ENCODE measurements around the gene SFPQ.

The SFPQ gene

DNA sequence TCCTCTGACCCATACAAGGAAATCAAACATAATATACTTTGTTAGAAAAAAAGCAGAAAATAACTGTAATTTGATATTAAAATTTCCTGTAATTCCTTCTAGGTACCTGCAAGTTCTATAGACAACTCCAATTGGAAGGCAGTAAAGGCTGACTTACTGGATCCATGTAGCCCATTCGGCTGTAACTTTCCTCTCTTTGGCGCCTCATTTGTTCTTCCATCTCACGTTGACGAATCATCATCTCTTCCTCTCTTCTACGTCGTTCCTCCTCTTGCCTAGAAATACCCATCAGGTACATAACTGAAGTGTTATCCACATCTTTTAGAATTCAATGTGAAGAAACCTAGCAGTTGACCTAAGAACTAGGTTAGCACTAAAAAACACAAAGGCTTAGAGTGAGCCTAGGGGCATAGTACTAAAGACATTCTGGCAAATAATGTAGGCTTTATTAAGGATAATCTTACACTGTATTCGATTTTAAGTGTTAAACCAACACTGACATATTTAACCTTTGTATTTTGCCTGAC is 5.1 kb downstream of the SFPQ start:
- Histone ChIP-seq H3K27me3 (ENCODE audit: insufficient read depth, poor library complexity, severe bottlenecking) (no peaks in the 10 kb centered on the region), H3K36me3 (ENCODE audit: low read depth) (peaks cover 90% of the 10 kb centered on the region), H3K4me3 (ENCODE audit: severe bottlenecking) (no peak overlapping the region), H3K4me1 (ENCODE audit: insufficient read depth, poor library complexity, severe bottlenecking) (peaks cover 13% of the 10 kb centered on the region), H3K27ac (ENCODE audit: poor library complexity, severe bottlenecking) (no peak overlapping the region), H3K9me3 (ENCODE audit: severe bottlenecking) (no peaks in the 10 kb centered on the region)
- TF ChIP-seq, protein P1, sequence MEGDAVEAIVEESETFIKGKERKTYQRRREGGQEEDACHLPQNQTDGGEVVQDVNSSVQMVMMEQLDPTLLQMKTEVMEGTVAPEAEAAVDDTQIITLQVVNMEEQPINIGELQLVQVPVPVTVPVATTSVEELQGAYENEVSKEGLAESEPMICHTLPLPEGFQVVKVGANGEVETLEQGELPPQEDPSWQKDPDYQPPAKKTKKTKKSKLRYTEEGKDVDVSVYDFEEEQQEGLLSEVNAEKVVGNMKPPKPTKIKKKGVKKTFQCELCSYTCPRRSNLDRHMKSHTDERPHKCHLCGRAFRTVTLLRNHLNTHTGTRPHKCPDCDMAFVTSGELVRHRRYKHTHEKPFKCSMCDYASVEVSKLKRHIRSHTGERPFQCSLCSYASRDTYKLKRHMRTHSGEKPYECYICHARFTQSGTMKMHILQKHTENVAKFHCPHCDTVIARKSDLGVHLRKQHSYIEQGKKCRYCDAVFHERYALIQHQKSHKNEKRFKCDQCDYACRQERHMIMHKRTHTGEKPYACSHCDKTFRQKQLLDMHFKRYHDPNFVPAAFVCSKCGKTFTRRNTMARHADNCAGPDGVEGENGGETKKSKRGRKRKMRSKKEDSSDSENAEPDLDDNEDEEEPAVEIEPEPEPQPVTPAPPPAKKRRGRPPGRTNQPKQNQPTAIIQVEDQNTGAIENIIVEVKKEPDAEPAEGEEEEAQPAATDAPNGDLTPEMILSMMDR (IDR thresholded peaks at IDR 0.05; ENCODE audit: poor library complexity, severe bottlenecking) = no peak
- DNase-seq (ENCODE audit: low spot score) (no peak), ATAC-seq (ENCODE audit: low read depth) (no peak)

DNA sequence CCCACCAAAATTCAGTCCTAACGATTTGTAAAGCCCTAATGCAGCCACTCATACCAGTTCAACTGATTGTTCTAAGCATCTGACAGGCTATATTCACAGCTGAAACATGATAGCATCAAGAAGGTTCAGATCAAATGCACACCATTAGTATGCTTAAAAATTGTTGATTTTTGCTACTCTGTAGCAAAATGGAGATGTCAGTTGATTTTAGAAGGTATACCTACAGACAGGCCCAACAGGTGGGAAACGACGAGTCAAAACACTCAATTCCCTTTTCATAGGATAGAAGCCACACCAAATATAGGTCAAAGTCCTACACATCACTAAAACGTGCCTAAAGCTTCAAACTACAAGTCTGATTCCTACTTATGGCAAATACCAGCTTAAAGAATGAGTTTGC is 6.7 kb downstream of the SFPQ start:
- H3K36me3 ChIP-seq (ENCODE audit: low read depth) = peaks cover 100% of the 10 kb centered on the region
- no peak overlapping the region for H3K27ac ChIP-seq (ENCODE audit: poor library complexity, severe bottlenecking)
- H3K4me1 ChIP-seq (ENCODE audit: insufficient read depth, poor library complexity, severe bottlenecking) = peaks cover 13% of the 10 kb centered on the region
- DNase-seq (ENCODE audit: low spot score) (no peak), ATAC-seq (ENCODE audit: low read depth) (no peak)
- H3K9me3 ChIP-seq (ENCODE audit: severe bottlenecking) = no peaks in the 10 kb centered on the region
- H3K4me3 ChIP-seq (ENCODE audit: severe bottlenecking) = no peak overlapping the region
- no peaks in the 10 kb centered on the region for H3K27me3 ChIP-seq (ENCODE audit: insufficient read depth, poor library complexity, severe bottlenecking)
- TF ChIP-seq, protein P1 (IDR thresholded peaks at IDR 0.05; ENCODE audit: poor library complexity, severe bottlenecking) = no peak

GRCh38 chr1:35185200-35185599 is 7.7 kb downstream of the SFPQ start:
- H3K4me3 ChIP-seq (ENCODE audit: severe bottlenecking) = no peak overlapping the region
- H3K4me1 ChIP-seq (ENCODE audit: insufficient read depth, poor library complexity, severe bottlenecking) = peaks cover 7% of the 10 kb centered on the region
- no peaks in the 10 kb centered on the region for H3K9me3 ChIP-seq (ENCODE audit: severe bottlenecking)
- peaks cover 100% of the 10 kb centered on the region for H3K36me3 ChIP-seq (ENCODE audit: low read depth)
- no peak overlapping the region for H3K27ac ChIP-seq (ENCODE audit: poor library complexity, severe bottlenecking)
- DNase-seq (ENCODE audit: low spot score) = no peak
- H3K27me3 ChIP-seq (ENCODE audit: insufficient read depth, poor library complexity, severe bottlenecking) = no peaks in the 10 kb centered on the region
- TF ChIP-seq, protein P1 (IDR thresholded peaks at IDR 0.05; ENCODE audit: poor library complexity, severe bottlenecking) = no peak
- ATAC-seq (ENCODE audit: low read depth) = no peak

GRCh38 chr1:35184495-35185199 is 8.3 kb downstream of the SFPQ start:
- H3K27ac ChIP-seq (ENCODE audit: poor library complexity, severe bottlenecking) = no peak overlapping the region
- no peaks in the 10 kb centered on the region for H3K9me3 ChIP-seq (ENCODE audit: severe bottlenecking)
- TF ChIP-seq, protein P1 (IDR thresholded peaks at IDR 0.05; ENCODE audit: poor library complexity, severe bottlenecking) = no peak
- no peaks in the 10 kb centered on the region for H3K27me3 ChIP-seq (ENCODE audit: insufficient read depth, poor library complexity, severe bottlenecking)
- DNase-seq (ENCODE audit: low spot score) (no peak), ATAC-seq (ENCODE audit: low read depth) (no peak)
- no peak overlapping the region for H3K4me3 ChIP-seq (ENCODE audit: severe bottlenecking)
- H3K4me1 ChIP-seq (ENCODE audit: insufficient read depth, poor library complexity, severe bottlenecking) = peaks cover 5% of the 10 kb centered on the region
- peaks cover 100% of the 10 kb centered on the region for H3K36me3 ChIP-seq (ENCODE audit: low read depth)
